Measurements from ENCODE around the gene MARCHF3. TPM values are rescaled to one million over a fixed set of nuclear protein-coding genes. Genes with fewer than 3 reads are reported as not detected.

Gene MARCHF3
- total RNA-seq, 1 donor from 2014 or later, result 5.7 TPM

GRCh38 chr5:126837906-126838539 lies 192.3 kb downstream of the MARCHF3 start:
- no peaks in the 10 kb centered on the region for H3K36me3 Mint-ChIP-seq (ENCODE audit: unreplicated experiment)
- H3K27me3 Mint-ChIP-seq (ENCODE audit: unreplicated experiment), result no peaks in the 10 kb centered on the region
- H3K4me1 Mint-ChIP-seq (ENCODE audit: low read depth, unreplicated experiment), result no peaks in the 10 kb centered on the region
- H3K9me3 Mint-ChIP-seq (ENCODE audit: unreplicated experiment), result peaks cover 1% of the 10 kb centered on the region
- no peak for DNase-seq
- no peak for TF ChIP-seq CTCF (IDR thresholded peaks at IDR 0.05; ENCODE audit: partially characterized antibody, unreplicated experiment)
- H3K27ac Mint-ChIP-seq (ENCODE audit: unreplicated experiment), result no peak overlapping the region
- no peak overlapping the region for H3K4me3 Mint-ChIP-seq (ENCODE audit: unreplicated experiment)

DNA sequence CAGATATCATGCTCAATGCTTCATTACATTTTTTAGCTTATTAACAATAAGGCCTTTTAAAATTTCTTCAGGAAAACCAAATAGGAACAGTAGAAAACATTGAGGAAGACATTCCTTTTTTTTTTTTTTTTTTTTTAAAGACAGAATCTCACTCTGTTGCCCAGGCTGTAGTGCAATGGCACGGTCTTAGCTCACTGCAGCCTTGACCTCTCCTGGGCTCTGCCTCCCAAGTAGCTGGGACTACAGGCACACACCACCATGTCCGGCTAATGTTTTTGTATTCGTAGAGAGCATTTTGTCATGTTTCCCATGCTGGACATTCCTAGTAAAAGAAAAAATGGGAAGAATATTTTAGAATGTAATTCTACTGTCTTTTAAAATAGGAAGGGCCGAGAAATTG lies 193.1 kb downstream of the MARCHF3 start:
- Mint-ChIP-seq H3K27me3 (ENCODE audit: unreplicated experiment) (no peaks in the 10 kb centered on the region), H3K4me1 (ENCODE audit: low read depth, unreplicated experiment) (no peaks in the 10 kb centered on the region), H3K9me3 (ENCODE audit: unreplicated experiment) (peaks cover 1% of the 10 kb centered on the region), H3K4me3 (ENCODE audit: unreplicated experiment) (no peak overlapping the region), H3K36me3 (ENCODE audit: unreplicated experiment) (no peaks in the 10 kb centered on the region), H3K27ac (ENCODE audit: unreplicated experiment) (no peak overlapping the region)
- no peak for DNase-seq
- TF ChIP-seq CTCF (IDR thresholded peaks at IDR 0.05; ENCODE audit: partially characterized antibody, unreplicated experiment), result no peak

DNA sequence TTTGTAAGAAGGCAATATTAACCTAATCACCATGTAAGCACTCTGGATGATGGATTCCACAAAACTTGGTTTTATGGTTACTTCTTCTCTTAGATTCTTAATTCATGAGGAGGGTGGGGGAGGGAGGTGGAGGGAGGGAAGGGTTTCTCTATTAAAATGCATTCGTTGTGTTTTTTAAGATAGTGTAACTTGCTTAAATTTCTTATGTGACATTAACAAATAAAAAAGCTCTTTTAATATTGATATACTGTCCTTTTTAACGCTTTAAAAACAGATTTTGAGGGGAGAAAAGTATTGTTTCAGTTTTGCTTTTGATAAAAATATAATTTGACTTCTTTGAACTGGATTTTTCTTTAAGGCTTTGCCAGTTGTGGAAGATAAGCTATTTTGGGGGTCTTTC lies 193.6 kb downstream of the MARCHF3 start:
- Mint-ChIP-seq H3K36me3 (ENCODE audit: unreplicated experiment) (no peaks in the 10 kb centered on the region), H3K4me1 (ENCODE audit: low read depth, unreplicated experiment) (no peaks in the 10 kb centered on the region), H3K9me3 (ENCODE audit: unreplicated experiment) (peaks cover 1% of the 10 kb centered on the region), H3K27ac (ENCODE audit: unreplicated experiment) (no peak overlapping the region), H3K4me3 (ENCODE audit: unreplicated experiment) (no peak overlapping the region), H3K27me3 (ENCODE audit: unreplicated experiment) (no peaks in the 10 kb centered on the region)
- no peak for TF ChIP-seq CTCF (IDR thresholded peaks at IDR 0.05; ENCODE audit: partially characterized antibody, unreplicated experiment)
- DNase-seq, result no peak

DNA sequence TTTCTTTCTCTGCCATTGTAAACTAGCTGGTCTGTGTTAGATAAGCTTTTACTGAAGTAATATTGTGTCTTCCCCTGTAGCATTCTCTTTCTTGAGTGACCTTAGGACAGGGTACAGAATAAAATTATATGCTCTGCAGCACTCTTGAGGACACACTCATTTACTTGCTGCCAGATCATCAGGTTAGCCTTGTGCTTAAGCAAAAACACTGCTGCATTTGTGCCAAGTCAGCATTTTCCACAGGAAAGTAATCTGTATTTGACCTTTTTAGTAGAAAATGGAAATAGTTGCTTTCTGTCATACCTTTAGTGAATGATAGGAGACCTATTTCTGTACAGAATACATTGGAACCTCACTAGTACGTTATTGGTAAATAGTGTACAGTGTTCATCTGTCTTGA lies 199.2 kb downstream of the MARCHF3 start:
- no peak overlapping the region for H3K27ac Mint-ChIP-seq (ENCODE audit: unreplicated experiment)
- peaks cover 2% of the 10 kb centered on the region for H3K4me1 Mint-ChIP-seq (ENCODE audit: low read depth, unreplicated experiment)
- TF ChIP-seq CTCF (IDR thresholded peaks at IDR 0.05; ENCODE audit: partially characterized antibody, unreplicated experiment), result no peak
- H3K36me3 Mint-ChIP-seq (ENCODE audit: unreplicated experiment), result peaks cover 5% of the 10 kb centered on the region
- no peak for DNase-seq
- peaks cover 2% of the 10 kb centered on the region for H3K27me3 Mint-ChIP-seq (ENCODE audit: unreplicated experiment)
- no peak overlapping the region for H3K4me3 Mint-ChIP-seq (ENCODE audit: unreplicated experiment)
- peaks cover 2% of the 10 kb centered on the region for H3K9me3 Mint-ChIP-seq (ENCODE audit: unreplicated experiment)

DNA sequence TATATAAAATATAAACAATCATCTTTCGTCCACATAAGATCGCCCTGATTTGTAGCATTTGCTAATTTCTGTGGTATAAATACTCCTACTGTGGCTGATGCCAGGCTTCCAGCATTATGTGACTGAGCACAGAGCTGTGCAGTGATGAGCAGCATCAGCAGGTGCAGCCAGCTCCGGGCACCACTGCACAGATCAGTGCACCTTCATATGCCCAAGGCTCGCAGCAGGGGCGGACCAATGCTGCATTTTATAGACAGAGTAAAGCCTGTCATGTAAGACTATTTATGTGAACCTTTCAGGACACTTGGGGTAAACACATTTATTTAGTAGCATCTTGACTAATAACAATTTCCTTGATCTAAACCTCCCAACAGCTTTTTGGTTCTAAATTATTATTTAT lies 200.3 kb downstream of the MARCHF3 start:
- Mint-ChIP-seq H3K9me3 (ENCODE audit: unreplicated experiment) (peaks cover 2% of the 10 kb centered on the region), H3K36me3 (ENCODE audit: unreplicated experiment) (peaks cover 5% of the 10 kb centered on the region), H3K4me3 (ENCODE audit: unreplicated experiment) (no peak overlapping the region), H3K27ac (ENCODE audit: unreplicated experiment) (no peak overlapping the region), H3K27me3 (ENCODE audit: unreplicated experiment) (peaks cover 2% of the 10 kb centered on the region), H3K4me1 (ENCODE audit: low read depth, unreplicated experiment) (peaks cover 2% of the 10 kb centered on the region)
- no peak for TF ChIP-seq CTCF (IDR thresholded peaks at IDR 0.05; ENCODE audit: partially characterized antibody, unreplicated experiment)
- DNase-seq, result no peak

Measured in glutamatergic neuron (in vitro differentiated cells).